Esophagus muscularis mucosa (tissue), 4 donors: ENCODE data around the gene DOCK8. TPM values are rescaled to one million over a fixed set of nuclear protein-coding genes. Genes with fewer than 3 reads are reported as not detected.

ENCODE experiments used
- DNase-seq: peaks from one replicate; pipeline ENCODE4 v3.0.0-alpha.2; 2017; ENCODE audit errors: extremely low spot score
- H3K27ac ChIP-seq, 4 donors: fragments of 200-600 bp; sonication (generic); replicated peaks in 1 of 4; 1 replicate in 3 of 4; 2 replicates in 1 of 4; pipeline ENCODE4 v1.5.1; 2016 to 2019; ENCODE audit warnings: mild to moderate bottlenecking in 1 of 4
- H3K27me3 ChIP-seq, 4 donors: fragments of 200-600 bp; sonication (generic); one replicate each; pipeline versions ENCODE4 v1.5.1 to v1.6.0; 2016 to 2019
- H3K36me3 ChIP-seq, 4 donors: fragments of 200-600 bp; sonication (generic); one replicate each; pipeline ENCODE4 v1.5.1; 2016 to 2019
- H3K4me1 ChIP-seq, 4 donors: fragments of 200-600 bp; sonication (generic); one replicate each; pipeline ENCODE4 v1.5.1; 2016 to 2019
- H3K4me3 ChIP-seq, 4 donors: fragments of 200-600 bp; sonication (generic); 1 replicate in 2 of 4; 2 replicates in 2 of 4; pipeline ENCODE4 v1.5.1; 2016 to 2019; ENCODE audit warnings: mild to moderate bottlenecking in 4 of 4, moderate library complexity in 1 of 4
- H3K9me3 ChIP-seq, 4 donors: fragments of 200-600 bp; sonication (generic); 1 replicate in 3 of 4; 2 replicates in 1 of 4; pipeline ENCODE4 v1.5.1; 2016 to 2019
- CTCF ChIP-seq, 3 experiments: fragments of 200-600 bp in 2 of 3; fragments of 450-650 bp in 1 of 3; sonication (generic) in 2 of 3; IDR thresholded peaks; one replicate each; pipeline ENCODE4 v1.5.1; 2017 to 2019; ENCODE audit warnings: antibody characterized with exemption in 3 of 3, mild to moderate bottlenecking in 2 of 3, moderate library complexity in 1 of 3
- EP300 ChIP-seq: sonication (generic); formaldehyde crosslinking; IDR thresholded peaks from one replicate; pipeline ENCODE4 v1.6.1; 2017; ENCODE audit warnings: antibody characterized with exemption
- POLR2A ChIP-seq: fragments of 450-650 bp; IDR thresholded peaks from one replicate; pipeline ENCODE4 v1.6.1; 2017; ENCODE audit warnings: antibody characterized with exemption, moderate library complexity, mild to moderate bottlenecking, low read depth
- POLR2AphosphoS5 ChIP-seq, 2 donors: sonication (generic); formaldehyde crosslinking; IDR thresholded peaks; one replicate each; pipeline ENCODE4 v1.6.1; 2017; ENCODE audit warnings: antibody characterized with exemption in 2 of 2
- WGBS: methylation state at CpG from one replicate; pipeline ENCODE4 v1.1.5; 2018; 5-methylcytosine and 5-hydroxymethylcytosine counted together
- intact Hi-C: fragments of 100-400 bp; cut with DNase I; formaldehyde crosslinking; loops from one replicate; pipeline ENCODE4 v1.15.1; 2023
- total RNA-seq, 4 donors: library from RNA; depleted of rRNA; stranded (reverse); fragments of >200 nt; gene quantifications; one replicate each; pipeline versions ENCODE4 v1.1.0 to v1.2.1, GENCODE V29; 2016

DOCK8 gene
- total RNA-seq, 4 donors from 2014 or later, result 45.1 to 72.8 (median 48.8) TPM

- WGBS, result 37% methylated on average over 9 of the region's 9 CpGs
- no peak for TF ChIP-seq EP300
- no peak for TF ChIP-seq POLR2AphosphoS5 (IDR thresholded peaks at IDR 0.05)
- TF ChIP-seq CTCF (IDR thresholded peaks at IDR 0.05), result peak; percentile 61 to 79 (median 63)
- no peak for TF ChIP-seq POLR2A
- Histone ChIP-seq H3K36me3 (peaks cover 0 to 50% (median 8%) of the 10 kb centered on the region in 4 donors), H3K27ac (peak overlapping the region in 1 of 4 donors; percentile 62), H3K9me3 (no peaks in the 10 kb centered on the region), H3K4me3 (no peak overlapping the region), H3K4me1 (peaks cover 0 to 23% (median 19%) of the 10 kb centered on the region in 4 donors), H3K27me3 (no peaks in the 10 kb centered on the region)
- DNase-seq, result no peak
- intact Hi-C loops, result loop anchor here (10.0 kb wide), 1 partner anchor 457 kb away; no protein-coding TSS in a partner anchor
These were observed 133.1 kb downstream of the DOCK8 start for GRCh38 chr9:347667-348292.

- WGBS, result 61% methylated on average over 7 of the region's 7 CpGs
- H3K36me3 ChIP-seq, result peaks cover 0 to 27% (median 5%) of the 10 kb centered on the region in 4 donors
- no peak overlapping the region for H3K4me3 ChIP-seq
- H3K27ac ChIP-seq, result no peak overlapping the region
- intact Hi-C loops, result no loop called here
- H3K9me3 ChIP-seq, result no peaks in the 10 kb centered on the region
- no peak for DNase-seq
- H3K4me1 ChIP-seq, result peaks cover 0 to 35% (median 34%) of the 10 kb centered on the region in 4 donors
- no peaks in the 10 kb centered on the region for H3K27me3 ChIP-seq
- TF ChIP-seq CTCF (IDR thresholded peaks at IDR 0.05), result no peak
These were observed 135.7 kb downstream of the DOCK8 start for GRCh38 chr9:350384-350783.

- H3K27ac ChIP-seq, result no peak overlapping the region
- no peak for TF ChIP-seq EP300
- TF ChIP-seq POLR2AphosphoS5 (IDR thresholded peaks at IDR 0.05), result no peak
- TF ChIP-seq CTCF (IDR thresholded peaks at IDR 0.05), result no peak
- TF ChIP-seq POLR2A, result no peak
- H3K4me1 ChIP-seq, result peaks cover 0 to 34% (median 31%) of the 10 kb centered on the region in 4 donors
- H3K9me3 ChIP-seq, result no peaks in the 10 kb centered on the region
- no peak overlapping the region for H3K4me3 ChIP-seq
- intact Hi-C loops, result no loop called here
- H3K36me3 ChIP-seq, result peaks cover 0 to 18% (median 0%) of the 10 kb centered on the region in 4 donors
- no peak for DNase-seq
- H3K27me3 ChIP-seq, result no peaks in the 10 kb centered on the region
- 91% methylated on average over 5 of the region's 5 CpGs for WGBS
These were observed 137.3 kb downstream of the DOCK8 start for GRCh38 chr9:351916-352315.

- peaks cover 0 to 18% (median 0%) of the 10 kb centered on the region in 4 donors for H3K36me3 ChIP-seq
- WGBS, result 27% methylated on average over 1 of the region's 1 CpG
- no peaks in the 10 kb centered on the region for H3K27me3 ChIP-seq
- no peak for DNase-seq
- no peak overlapping the region for H3K4me3 ChIP-seq
- intact Hi-C loops, result no loop called here
- H3K9me3 ChIP-seq, result no peaks in the 10 kb centered on the region
- H3K27ac ChIP-seq, result peak overlapping the region in 2 of 4 donors; percentile 1 to 61
- H3K4me1 ChIP-seq, result peaks cover 0 to 28% (median 19%) of the 10 kb centered on the region in 4 donors
- TF ChIP-seq POLR2AphosphoS5 (IDR thresholded peaks at IDR 0.05) (no peak), EP300 (no peak), CTCF (IDR thresholded peaks at IDR 0.05) (no peak), POLR2A (no peak)
These were observed 138.4 kb downstream of the DOCK8 start for GRCh38 chr9:353077-353476.

GRCh38 chr9:354453-354852 lies 139.8 kb downstream of the DOCK8 start:
- H3K36me3 ChIP-seq, result peaks cover 0 to 17% (median 0%) of the 10 kb centered on the region in 4 donors

More at GRCh38 chr9:354453-354852, 139.8 kb downstream of the DOCK8 start:
- TF ChIP-seq POLR2AphosphoS5 (IDR thresholded peaks at IDR 0.05) (no peak), POLR2A (no peak), CTCF (IDR thresholded peaks at IDR 0.05) (no peak), EP300 (no peak)
- Histone ChIP-seq H3K4me1 (peaks cover 0 to 21% (median 16%) of the 10 kb centered on the region in 4 donors), H3K27me3 (no peaks in the 10 kb centered on the region), H3K9me3 (no peaks in the 10 kb centered on the region), H3K27ac (no peak overlapping the region), H3K4me3 (no peak overlapping the region)
- intact Hi-C loops, result no loop called here
- DNase-seq, result no peak
- 80% methylated on average over 7 of the region's 8 CpGs for WGBS
